ENCODE results near the gene B4GALNT3.
A peak's percentile ranks its signal among the peaks of the same experiment; 100 is the strongest.

Gene B4GALNT3

DNA sequence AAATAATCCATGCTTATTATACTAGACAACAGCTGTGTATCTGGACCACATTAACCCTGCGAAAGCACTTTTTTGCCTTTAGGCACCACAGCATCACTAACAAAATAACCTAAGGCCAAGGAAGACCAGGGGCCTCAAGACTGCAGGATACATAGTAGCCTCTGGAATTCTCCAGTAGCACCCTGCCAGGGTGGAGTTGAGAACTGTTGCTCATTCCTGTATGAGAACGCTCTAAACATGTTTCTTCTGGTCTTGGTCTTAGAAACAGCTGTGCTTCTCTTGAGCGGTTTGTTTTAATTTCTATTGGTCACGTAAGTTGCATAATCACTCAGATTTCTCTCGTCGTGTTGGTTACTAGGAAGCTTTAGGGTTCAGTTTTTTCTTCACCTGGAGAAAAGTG, 7.9 kb downstream of the B4GALNT3 start:
- DNase-seq (ENCODE audit: low spot score): no peak

DNA sequence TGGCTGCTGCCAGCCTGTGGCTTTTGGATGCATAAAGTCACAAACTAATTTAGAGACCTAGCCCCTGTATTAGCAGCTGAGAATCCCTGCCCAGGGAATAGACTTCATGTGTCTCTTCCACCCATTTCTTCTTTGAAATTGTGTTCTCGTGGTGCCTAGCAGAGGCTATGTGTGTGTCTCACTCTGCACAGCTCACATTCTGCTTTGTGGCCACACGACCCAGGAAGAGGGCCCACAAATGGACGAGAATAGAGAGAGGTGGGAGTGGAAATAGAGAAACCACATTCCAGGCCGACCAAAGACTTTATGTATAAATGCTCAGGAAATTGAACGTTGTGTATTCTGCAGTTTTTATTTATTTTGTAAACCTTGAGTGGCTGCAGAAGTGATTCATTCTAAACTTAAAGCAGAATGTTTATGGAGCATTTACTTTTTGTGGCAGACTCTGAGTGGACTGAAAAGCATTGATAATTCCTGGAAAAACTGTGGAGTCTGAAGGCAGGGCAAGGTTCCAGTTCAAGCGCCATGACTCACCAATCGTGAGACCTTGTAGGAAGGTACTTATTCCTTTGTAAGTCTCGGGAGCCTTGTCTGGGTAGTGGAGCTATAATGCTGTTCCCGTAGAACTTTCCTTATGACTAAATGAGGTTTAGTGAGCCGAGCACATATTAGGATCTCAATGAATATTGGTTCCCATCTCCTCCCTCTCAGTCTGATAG, 9.1 kb downstream of the B4GALNT3 start:
- no peak for DNase-seq (ENCODE audit: low spot score)

DNA sequence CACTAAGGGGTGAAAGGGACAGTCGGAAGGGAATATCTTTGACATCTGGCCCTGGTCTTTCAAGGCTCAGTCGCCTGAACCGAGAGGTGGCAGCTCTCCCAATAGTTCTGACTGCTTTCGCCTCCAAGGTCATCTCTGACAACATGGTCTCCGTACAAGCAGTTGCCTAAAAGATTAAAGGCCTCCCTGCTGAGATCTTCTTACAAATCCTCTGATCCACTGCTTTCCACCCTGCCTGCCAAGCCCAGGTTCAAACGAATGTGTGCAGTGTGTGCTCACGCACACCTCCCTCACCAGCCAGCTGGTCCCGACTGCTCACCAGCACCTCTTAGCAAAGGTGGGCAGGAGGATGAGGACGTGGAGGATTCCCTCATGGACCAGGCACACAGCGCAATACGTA, 10.4 kb downstream of the B4GALNT3 start:
- no peak for DNase-seq (ENCODE audit: low spot score)

DNA sequence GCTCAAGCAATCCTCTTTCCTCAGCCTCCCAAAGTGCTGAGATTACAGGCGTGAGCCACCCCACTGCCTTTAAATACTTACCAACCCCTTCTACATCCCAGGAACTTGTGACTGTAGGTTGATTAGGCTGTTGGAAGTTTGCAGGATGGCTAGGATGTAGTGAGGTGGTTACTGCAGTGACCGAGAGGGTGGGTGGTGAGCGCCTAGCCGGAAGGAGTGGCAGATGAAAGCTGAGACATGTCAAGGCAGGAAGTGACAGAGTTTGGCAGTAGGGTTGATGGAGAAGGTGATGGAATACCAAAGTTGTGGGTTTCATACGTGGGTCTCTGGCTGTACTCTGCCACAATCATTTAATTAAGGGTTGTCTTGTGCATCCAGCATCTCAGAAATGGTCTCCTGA, 13.5 kb downstream of the B4GALNT3 start:
- no peak for DNase-seq (ENCODE audit: low spot score)

DNA sequence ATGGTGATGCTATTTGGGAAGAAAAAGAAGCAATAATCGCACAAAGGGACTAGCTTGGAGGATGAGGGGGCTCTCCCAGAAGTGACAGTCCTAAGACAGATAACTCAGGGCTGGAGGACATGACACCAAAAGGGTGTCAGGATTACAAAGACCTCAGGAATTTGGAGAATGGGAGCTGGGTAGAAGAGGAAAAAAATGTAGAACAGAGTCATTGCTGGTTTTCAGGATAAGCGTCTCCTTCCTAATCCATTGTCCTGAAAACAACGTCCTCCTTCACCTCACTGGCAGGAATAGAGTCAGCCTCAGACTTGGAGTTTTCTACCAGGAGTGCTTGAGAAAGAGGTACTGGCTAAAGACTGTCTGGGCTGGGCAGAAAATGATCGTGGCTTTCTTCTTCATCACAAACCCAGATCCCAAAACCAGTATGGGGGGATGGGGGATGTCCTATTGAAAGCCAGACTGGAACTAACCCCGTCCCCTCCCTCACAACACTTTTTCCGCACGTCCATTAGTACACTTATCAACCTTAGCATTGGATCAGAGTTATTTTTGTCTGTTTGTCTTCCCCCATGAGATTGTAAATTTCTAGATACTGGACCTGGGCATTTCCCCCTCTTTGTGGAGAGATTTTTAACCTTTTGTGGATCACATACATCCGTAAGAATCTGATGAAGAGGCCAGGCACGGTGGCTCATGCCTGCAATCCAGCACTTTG, 14.3 kb downstream of the B4GALNT3 start:
- no peak for DNase-seq (ENCODE audit: low spot score)

DNA sequence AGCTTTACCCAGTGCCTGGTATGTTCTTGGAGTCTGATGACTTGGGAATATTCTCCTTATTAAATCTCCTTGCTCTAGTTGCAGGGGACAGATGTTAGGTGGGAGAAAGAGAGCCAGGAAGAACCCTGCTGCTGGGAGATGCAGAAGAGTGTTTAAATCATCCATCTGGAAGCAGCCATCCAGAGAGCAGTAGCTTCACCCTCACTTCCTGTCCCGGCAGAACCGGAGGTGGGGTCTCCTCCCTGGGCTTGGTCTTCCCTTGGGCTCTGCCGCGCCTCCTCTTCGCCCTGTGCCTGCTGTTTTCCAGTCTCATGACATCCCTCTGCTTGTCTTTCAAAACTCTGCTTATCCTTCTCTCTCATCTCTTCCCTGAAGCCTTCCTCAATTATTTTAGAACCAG, 15.5 kb downstream of the B4GALNT3 start:
- DNase-seq (ENCODE audit: low spot score): no peak

DNA sequence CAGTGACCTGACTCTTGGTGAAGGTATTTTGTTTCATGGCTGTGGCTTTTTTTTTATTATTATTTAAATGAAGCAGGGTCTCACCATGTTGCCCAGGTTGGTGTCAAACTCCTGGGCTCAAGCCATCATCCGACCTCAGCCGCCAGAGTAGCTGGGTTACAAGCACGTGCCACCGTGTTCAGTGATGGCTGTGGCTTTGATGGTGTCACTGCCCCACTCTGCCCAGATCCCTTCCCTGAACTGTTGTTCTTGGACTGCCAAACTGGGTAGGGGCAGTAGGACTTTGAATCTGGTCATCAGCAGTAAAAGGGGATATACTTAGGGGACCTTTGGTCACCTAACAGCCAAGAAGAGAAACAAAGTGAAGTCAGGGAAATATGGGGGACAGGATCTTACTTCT, 19.4 kb downstream of the B4GALNT3 start:
- DNase-seq (ENCODE audit: low spot score): no peak

DNA sequence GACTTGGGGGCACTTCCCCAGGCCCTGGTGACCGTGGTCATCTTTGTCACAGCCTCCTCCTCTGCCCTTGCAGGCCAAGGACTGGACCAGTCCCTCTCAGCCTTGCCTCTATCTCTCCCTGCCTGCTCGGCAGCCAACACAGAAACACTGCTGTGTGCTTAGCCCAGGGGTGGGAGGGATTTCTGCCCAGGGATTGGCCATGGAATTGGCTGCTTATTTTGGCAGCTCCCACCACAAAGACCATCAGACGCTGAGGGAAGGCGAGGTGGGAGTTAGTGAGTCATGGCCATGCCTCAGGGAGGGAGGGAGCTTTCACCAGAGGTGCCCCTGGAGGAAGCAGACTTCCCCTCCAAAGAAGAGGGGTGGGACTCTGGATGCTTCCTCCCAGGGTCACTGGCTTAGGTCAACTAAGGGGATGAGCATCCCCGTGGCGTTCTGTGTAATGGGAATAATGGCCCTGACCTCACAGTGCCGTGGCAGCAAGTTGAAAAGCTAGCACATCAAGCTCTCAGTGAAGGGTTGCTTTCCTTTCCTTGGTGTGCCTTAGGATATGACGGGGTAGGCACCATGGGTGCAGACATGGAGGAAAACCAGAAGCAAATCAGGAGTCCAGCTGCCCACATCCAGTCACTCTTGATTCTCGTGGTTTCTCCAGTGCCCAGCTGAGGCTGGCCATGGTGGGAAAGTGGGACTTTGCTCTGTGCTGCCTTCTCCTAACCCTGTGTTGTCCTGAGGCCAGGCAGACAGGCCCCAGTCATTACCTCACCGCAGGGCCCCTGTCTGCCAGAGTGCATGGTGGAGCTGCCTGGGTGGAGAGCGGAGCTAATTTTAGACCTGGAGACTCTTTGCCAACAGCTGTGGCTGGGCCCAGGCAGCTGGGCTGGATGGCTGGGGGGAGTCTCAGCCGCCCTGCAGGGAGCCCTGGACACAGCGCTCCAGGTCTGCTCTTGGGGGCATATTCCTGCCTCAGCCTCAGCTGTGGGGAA, 21.4 kb downstream of the B4GALNT3 start:
- DNase-seq (ENCODE audit: low spot score): no peak

DNA sequence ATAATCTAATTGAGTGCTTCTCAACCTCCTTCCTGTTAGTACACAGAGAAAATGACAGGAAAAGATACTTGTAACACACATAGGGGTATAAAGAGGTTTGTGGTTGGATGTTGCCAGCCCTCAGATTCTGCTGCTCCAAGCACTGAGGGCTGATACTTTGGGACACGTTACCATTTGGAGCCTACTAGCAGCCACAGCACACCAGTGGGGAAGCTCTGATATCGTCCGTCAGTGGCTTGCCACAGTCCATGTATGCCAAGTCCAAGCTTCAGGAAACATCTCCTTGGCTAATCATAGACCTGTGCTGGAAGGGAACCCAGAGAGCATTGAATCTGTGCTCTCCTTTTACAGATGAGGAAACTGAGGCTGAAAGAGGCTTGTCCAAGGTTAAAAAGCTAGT, 22.3 kb downstream of the B4GALNT3 start:
- no peak for DNase-seq (ENCODE audit: low spot score)

DNA sequence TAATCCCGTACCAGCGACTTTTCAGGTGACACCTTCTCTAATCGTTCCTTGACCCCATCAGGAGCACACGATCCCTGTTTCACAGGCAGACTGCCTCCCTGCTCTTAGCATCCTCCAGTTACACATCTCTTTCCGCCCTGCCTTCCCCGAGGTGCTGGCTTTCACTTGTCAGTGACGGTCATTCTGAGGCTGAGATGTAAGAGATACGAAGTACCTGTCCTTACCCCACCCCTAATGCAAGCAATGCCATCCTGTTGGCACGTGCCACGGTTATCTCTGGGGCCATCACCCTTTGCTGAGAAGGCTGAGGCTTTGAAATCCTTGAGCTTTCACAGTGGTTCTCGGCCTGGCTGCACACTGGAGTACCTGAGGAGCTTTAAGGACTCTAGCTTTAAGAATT, 24.4 kb downstream of the B4GALNT3 start:
- no peak for DNase-seq (ENCODE audit: low spot score)

DNA sequence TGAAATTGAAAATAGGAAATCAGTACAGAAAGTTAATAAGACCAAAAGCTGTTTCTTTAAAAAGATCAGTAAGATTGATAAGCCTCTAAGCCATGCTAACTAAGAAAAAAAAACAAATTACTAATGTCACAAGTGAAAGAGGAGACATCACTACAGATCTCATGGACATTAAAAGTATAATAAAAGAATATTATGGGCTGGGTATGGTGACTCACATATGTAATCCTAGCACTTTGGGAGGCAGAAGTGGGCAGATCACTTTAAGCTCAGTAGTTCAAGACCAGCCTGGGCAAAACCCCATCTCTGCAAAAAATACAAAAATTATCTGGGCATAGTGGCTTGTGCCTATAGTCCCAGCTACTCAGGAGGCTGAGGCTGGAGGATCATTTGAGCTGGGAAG, 30.5 kb downstream of the B4GALNT3 start:
- DNase-seq (ENCODE audit: low spot score): no peak

DNA sequence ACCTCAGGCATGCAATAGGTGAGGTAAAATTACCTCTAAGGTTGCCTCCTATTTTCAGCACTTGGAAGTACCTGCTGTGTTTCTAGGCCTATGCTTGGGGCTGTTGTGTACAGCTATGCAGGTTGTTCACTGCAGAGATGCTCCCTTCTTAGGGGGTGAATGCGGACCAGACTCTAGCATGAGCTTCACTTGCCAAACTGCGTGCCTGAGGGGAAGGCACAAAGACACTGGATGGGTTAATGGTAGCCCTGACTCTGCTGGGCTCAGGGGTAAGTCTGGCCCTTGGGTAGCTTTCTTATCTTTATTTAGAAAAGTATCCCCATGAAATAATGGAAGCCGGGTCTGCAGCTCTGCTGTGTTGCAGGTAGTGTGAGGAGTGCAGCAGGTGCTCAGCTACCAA, 35.7 kb downstream of the B4GALNT3 start:
- no peak for DNase-seq (ENCODE audit: low spot score)

DNA sequence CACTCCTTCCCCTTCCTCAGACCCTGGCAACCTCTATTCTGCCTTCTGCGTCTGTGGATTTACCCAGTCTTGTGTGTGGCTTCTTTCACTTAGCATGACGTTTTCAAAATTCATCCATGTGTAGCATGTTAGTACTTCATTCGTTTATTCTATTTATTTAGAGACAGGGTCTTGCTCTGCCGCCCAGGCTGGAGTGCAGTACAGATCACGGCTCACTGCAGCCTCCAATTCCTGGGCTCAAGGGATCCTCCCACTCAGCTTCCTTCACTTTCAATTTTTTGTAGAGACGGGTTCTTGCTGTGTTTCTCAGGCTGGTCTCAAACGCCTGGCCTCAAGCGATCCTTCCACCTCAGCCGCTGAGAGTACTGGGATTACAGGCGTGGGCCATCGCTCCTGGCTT, 37.0 kb downstream of the B4GALNT3 start:
- DNase-seq (ENCODE audit: low spot score): no peak

DNA sequence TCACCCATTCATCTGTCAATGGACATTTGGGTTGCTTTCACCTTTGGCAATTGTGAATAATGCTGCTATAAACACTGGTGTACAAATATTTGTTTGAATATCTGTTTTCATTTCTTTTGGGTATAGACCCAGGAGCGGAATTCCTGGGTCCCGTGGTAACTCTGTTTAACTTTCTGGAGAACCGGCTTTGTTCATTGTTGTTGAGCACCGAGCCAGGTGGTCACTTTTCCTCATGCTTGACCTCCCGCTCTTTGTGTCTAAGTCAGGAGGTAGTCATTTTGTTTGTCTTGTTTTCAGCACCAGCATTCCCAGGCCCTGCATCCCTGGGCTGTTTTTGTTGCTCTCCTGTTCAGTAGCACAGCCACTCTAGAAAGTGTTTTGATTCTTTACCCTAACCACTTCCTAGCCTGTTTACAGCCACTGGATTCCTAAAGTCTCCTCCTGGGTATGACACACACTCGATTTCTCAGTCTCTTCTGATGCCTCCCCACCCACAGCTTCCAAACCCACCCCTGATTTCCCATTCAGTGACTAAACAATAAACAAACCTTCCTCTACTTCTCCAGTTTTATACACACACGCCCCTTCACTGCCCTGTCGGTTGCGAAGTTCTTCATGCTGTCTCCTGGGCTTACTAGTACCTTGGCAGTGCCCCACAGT, 37.9 kb downstream of the B4GALNT3 start:
- DNase-seq (ENCODE audit: low spot score): peak; percentile 23

DNA sequence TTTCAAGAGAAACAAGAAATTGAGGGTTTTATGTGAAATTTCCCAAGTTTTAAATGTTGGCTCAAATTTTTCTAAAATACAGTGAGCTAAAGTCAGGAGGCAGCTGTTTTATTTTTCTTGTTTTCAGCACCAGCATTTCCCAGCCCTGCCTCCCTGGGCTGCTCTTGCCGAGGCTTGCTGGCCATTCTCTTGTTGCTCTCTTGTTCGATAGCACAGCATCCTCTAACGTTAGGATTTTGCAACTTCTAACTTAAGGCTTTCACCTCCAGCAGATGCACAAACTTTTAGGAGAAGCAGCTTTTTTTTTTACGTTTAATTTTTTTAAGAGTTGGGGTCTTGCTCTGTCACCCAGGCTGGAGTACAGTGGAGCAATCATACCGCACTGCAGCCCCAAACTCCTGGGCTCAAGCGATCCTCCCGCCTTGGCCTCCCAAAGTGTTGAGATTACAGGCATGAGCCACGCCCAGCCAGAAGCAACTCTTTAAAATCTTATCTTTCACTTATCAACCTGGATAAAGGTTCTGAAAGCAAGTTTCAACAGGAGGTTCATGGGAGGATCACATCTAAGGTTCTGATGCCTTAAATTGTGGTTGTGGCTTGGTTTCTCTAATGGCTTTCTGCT, 40.2 kb downstream of the B4GALNT3 start:
- no peak for DNase-seq (ENCODE audit: low spot score)

DNA sequence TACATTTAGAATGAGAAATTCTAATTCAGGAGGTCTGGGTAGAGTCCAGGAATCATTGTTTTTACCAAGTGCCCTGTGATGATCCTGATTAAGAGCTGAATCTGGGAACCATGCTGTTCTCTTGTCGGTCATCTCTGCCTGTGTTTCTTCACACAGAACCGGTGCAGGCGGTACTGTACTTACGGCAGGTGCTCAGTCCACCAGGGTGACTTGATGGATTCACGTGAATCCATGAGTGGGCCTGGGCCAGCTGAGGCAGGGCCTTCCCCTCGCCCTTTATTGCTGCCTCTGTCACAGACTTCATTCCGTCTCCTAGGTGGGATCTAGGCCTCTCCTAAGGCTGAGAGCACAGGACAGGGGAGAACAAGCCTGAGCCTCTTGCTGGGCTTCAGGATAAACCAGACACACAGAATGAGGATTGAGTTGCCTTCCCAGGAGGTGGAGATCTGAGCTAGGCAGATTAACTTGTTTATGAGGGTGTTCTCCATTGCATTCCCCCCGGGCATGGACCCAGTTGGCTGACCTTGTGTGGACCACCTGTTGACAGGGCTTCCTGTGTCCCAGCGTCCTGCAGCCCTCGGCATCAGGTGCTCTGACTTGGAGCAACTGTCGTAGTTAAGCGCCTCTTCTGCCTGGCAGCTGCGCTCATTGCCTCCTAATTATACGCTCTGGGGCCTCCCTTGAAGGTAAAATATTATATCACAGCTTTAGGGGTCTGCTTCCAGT, 42.1 kb downstream of the B4GALNT3 start:
- DNase-seq (ENCODE audit: low spot score): no peak

DNA sequence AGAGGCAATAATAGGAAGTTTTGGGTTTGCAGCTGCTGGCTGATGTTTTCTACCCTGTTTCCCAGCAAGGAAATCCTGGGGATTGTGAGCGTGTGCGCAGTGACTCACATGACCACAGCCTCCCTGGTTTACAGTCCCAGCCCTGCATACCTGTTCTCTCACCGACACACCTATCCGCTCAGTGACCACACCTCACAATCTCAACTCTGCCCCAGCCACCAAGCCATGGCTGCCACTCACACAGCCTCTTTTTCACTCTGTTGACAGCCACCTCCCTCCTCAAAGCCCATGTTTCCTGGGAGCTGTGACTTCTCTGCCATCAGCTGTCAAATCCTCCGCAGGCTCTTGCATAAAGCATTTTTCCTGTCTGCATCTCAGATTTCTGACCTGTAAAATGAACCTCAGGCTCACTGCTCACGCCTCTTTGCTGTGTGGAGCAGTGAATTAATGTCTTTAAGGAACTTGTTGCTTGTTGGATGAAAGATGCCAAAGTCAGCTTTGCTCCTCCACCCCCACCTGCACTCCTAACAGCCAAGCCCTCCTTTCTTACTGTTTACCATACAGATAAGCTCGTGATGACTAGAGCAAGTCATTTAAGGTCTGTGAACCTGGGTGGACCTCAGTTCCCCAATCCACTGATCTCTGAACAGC, 43.5 kb downstream of the B4GALNT3 start:
- DNase-seq (ENCODE audit: low spot score): peak; percentile 99

DNA sequence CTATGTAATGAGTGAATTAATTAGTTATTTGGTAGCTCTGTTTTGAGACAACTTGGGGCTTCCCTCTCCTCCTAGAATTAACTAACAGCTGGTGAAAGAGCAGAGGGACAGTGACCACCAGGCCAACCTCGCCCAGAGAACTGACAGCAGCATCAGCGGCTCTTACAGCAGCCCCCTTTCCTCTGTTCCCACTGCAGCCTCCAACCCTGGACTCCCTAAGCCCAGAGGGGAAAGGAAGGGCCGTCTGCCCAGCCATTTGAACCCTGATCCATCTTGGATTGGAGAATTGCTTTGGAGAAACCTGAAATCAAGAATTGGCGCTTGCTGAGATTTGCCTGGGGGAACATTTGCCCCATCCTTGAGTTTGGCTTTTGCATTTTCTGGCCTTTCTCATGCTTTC, 45.5 kb downstream of the B4GALNT3 start:
- DNase-seq (ENCODE audit: low spot score): no peak

DNA sequence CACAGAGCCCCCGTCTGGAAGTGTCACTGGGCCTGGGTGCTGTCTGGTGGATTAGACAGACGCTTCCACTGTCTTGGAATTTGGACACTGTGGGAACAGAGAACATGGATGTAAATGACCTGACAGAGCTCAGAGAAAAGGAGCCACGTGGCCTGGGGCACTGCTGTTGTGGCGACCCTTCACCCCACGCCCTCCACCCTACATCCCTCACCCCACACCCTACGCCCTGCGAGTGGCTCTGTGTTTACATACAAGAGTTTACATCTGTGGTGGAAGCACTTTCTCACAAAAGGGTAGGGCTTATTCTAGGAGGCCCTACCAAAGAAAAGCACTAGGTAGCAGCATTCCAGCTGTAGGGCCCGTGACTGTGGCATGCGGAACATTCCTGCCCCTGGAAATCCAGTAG, 47.7 kb downstream of the B4GALNT3 start:
- peak; percentile 29 for DNase-seq (ENCODE audit: low spot score)

DNA sequence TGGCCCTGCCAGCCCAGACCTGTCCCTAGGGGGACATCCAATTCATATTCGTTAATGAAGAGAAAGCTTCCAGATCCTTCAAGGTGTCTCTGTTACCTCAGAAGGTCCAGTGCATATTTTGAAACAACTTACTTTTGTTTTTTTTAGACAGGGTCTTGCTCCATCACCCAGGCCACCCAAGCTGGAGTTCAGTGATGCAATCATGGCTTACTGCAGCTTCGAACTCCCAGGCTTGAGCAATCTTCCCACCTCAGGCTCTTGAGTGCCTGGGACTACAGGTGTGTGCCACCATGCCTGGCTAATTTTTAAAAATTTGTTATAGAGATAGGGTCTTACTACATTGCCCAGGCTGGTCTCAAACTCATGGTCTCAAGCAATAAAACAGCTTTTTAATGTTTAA, 48.4 kb downstream of the B4GALNT3 start:
- no peak for DNase-seq (ENCODE audit: low spot score)

Measured in SW480 (cell line).